Stimulated activated CD4-positive, alpha-beta T cell treated with anti-CD3 and anti-CD28 coated beads, Interleukin-15, amount 100 ng/mL, for 1 hour (primary cell): ENCODE data around the gene ABCB11.
"Not testable (repeated sequence)": the region's sequence is repeated elsewhere in the genome, so short reads cannot be mapped to it uniquely, and the experiment has no call there.

Experiments used
- DNase-seq, 2 donors: peaks; one replicate each; pipeline ENCODE4 v3.0.0-alpha.2; 2020; ENCODE audit warnings: low read depth in 1 of 2, low spot score in 1 of 2

Gene ABCB11

GRCh38 chr2:168895771-168896170 lies 135.4 kb downstream of the ABCB11 start:
- DNase-seq: no peak

GRCh38 chr2:168894720-168895119 lies 136.4 kb downstream of the ABCB11 start:
- DNase-seq: no peak

GRCh38 chr2:168894101-168894500 lies 137.0 kb downstream of the ABCB11 start:
- DNase-seq: no peak

GRCh38 chr2:168892327-168892726 lies 138.8 kb downstream of the ABCB11 start:
- no peak for DNase-seq

GRCh38 chr2:168890006-168890782 lies 140.9 kb downstream of the ABCB11 start, which contains the start of gene SPC25:
SPC25 (minus strand) TSS chr2:168890430; CDS start chr2:168889519, 911 bp downstream.
- DNase-seq: peak; percentile 57 to 72

GRCh38 chr2:168889635-168890005 lies 141.5 kb downstream of the ABCB11 start:
- no peak for DNase-seq

GRCh38 chr2:168884975-168885374 lies 146.1 kb downstream of the ABCB11 start:
- DNase-seq: no peak

- DNase-seq: not testable (repeated sequence)
Observed at GRCh38 chr2:168882163-168882562, 149.0 kb downstream of the ABCB11 start.

- no peak for DNase-seq
Observed at GRCh38 chr2:168874368-168875054, 156.6 kb downstream of the ABCB11 start.

GRCh38 chr2:168870824-168871223 lies 160.3 kb downstream of the ABCB11 start:
- not testable (repeated sequence) for DNase-seq
